Skeletal muscle satellite cell (primary cell): ENCODE results near the gene ZER1.
"Not testable (repeated sequence)": the region's sequence is repeated elsewhere in the genome, so short reads cannot be mapped to it uniquely, and the experiment has no call there.

Experiments used
- H3K27me3 ChIP-seq: 2 replicates; pipeline ENCODE4 v1.7.0; 2013; ENCODE audit warnings: low read length; ENCODE audit not compliant: control insufficient read depth, insufficient read depth
- H3K36me3 ChIP-seq: 2 replicates; pipeline ENCODE4 v1.7.0; 2013; ENCODE audit warnings: mild to moderate bottlenecking, control low read depth, low read length; ENCODE audit not compliant: insufficient read depth
- H3K4me1 ChIP-seq: 2 replicates; pipeline ENCODE4 v1.7.0; 2013; ENCODE audit warnings: low read length; ENCODE audit not compliant: control insufficient read depth, insufficient read depth
- H3K4me2 ChIP-seq: 2 replicates; pipeline ENCODE4 v1.7.0; 2013; ENCODE audit warnings: mild to moderate bottlenecking, low read length
- H3K4me3 ChIP-seq: 2 replicates; pipeline ENCODE4 v1.7.0; 2013; ENCODE audit warnings: low read length
- H3K9ac ChIP-seq: 2 replicates; pipeline ENCODE4 v1.7.0; 2013; ENCODE audit warnings: mild to moderate bottlenecking, low read depth, low read length, moderate library complexity
- H3K9me3 ChIP-seq: replicated peaks from 2 replicates; pipeline ENCODE4 v1.7.0; 2013; ENCODE audit warnings: mild to moderate bottlenecking, control low read depth, low read length

Gene ZER1

GRCh38 chr9:128699096-128699795 lies 72.5 kb downstream of the ZER1 start:
- not testable (repeated sequence) for H3K4me3 ChIP-seq, H3K4me2 ChIP-seq, H3K27me3 ChIP-seq

GRCh38 chr9:128696923-128697707 lies 74.6 kb downstream of the ZER1 start:
- peaks cover 44% of the 10 kb centered on the region for H3K36me3 ChIP-seq
- H3K27me3 ChIP-seq: no peaks in the 10 kb centered on the region
- H3K4me2 ChIP-seq: no peak overlapping the region
- no peak overlapping the region for H3K4me3 ChIP-seq
- no peaks in the 10 kb centered on the region for H3K9me3 ChIP-seq
- H3K4me1 ChIP-seq: peaks cover 10% of the 10 kb centered on the region
- no peak overlapping the region for H3K9ac ChIP-seq

More at GRCh38 chr9:128699096-128699795, 72.5 kb downstream of the ZER1 start:
- H3K36me3 ChIP-seq: peaks cover 24% of the 10 kb centered on the region
- not testable (repeated sequence) for H3K9ac ChIP-seq, H3K9me3 ChIP-seq
- H3K4me1 ChIP-seq: peaks cover 18% of the 10 kb centered on the region

GRCh38 chr9:128694344-128694743 lies 77.4 kb downstream of the ZER1 start:
- Histone ChIP-seq H3K9ac (no peak overlapping the region), H3K36me3 (peaks cover 55% of the 10 kb centered on the region), H3K4me2 (no peak overlapping the region), H3K9me3 (no peaks in the 10 kb centered on the region), H3K4me3 (no peak overlapping the region), H3K27me3 (no peaks in the 10 kb centered on the region), H3K4me1 (peaks cover 17% of the 10 kb centered on the region)

- Histone ChIP-seq H3K36me3 (peaks cover 55% of the 10 kb centered on the region), H3K4me1 (peaks cover 17% of the 10 kb centered on the region)
- H3K9ac ChIP-seq, H3K27me3 ChIP-seq, H3K4me2 ChIP-seq, H3K4me3 ChIP-seq, H3K9me3 ChIP-seq: not testable (repeated sequence)
Observed at GRCh38 chr9:128693738-128694137, 78.0 kb downstream of the ZER1 start.

GRCh38 chr9:128690684-128691034 lies 81.1 kb downstream of the ZER1 start:
- H3K4me2 ChIP-seq: peak overlapping the region; percentile 98
- no peaks in the 10 kb centered on the region for H3K27me3 ChIP-seq
- peaks cover 13% of the 10 kb centered on the region for H3K4me1 ChIP-seq
- H3K4me3 ChIP-seq: peak overlapping the region; percentile 90
- H3K9ac ChIP-seq: peak overlapping the region; percentile 88
- peaks cover 39% of the 10 kb centered on the region for H3K36me3 ChIP-seq
- no peaks in the 10 kb centered on the region for H3K9me3 ChIP-seq

GRCh38 chr9:128689820-128690683 lies 81.7 kb downstream of the ZER1 start:
- no peaks in the 10 kb centered on the region for H3K27me3 ChIP-seq
- H3K9me3 ChIP-seq: no peaks in the 10 kb centered on the region
- H3K4me1 ChIP-seq: peaks cover 13% of the 10 kb centered on the region
- peak overlapping the region; percentile 90 for H3K4me3 ChIP-seq
- H3K36me3 ChIP-seq: peaks cover 36% of the 10 kb centered on the region
- H3K9ac ChIP-seq: peak overlapping the region; percentile 88
- peak overlapping the region; percentile 98 for H3K4me2 ChIP-seq

- Histone ChIP-seq H3K9ac (peak overlapping the region; percentile 88), H3K9me3 (no peaks in the 10 kb centered on the region), H3K4me1 (peaks cover 17% of the 10 kb centered on the region), H3K36me3 (peaks cover 32% of the 10 kb centered on the region), H3K27me3 (no peaks in the 10 kb centered on the region), H3K4me3 (peak overlapping the region; percentile 90), H3K4me2 (peak overlapping the region; percentile 46)
Observed at GRCh38 chr9:128689293-128689774, 82.4 kb downstream of the ZER1 start.

GRCh38 chr9:128688501-128689292 lies 83.0 kb downstream of the ZER1 start, which contains the start of gene SET:
Gene SET, plus strand, starts transcription at chr9:128689222. Its CDS starts 361 bp downstream, at chr9:128689583.
- no peaks in the 10 kb centered on the region for H3K27me3 ChIP-seq
- no peaks in the 10 kb centered on the region for H3K9me3 ChIP-seq
- peak within 1 kb of the TSS; percentile 88 for H3K9ac ChIP-seq
- H3K4me1 ChIP-seq: peaks cover 17% of the 10 kb centered on the region
- H3K4me3 ChIP-seq: peak within 1 kb of the TSS; percentile 90
- peaks cover 27% of the 10 kb centered on the region for H3K36me3 ChIP-seq
- peak within 1 kb of the TSS; percentile 98 for H3K4me2 ChIP-seq

- peaks cover 14% of the 10 kb centered on the region for H3K36me3 ChIP-seq
- H3K4me1 ChIP-seq: peaks cover 22% of the 10 kb centered on the region
- H3K9ac ChIP-seq: no peak overlapping the region
- no peak overlapping the region for H3K4me3 ChIP-seq
- H3K9me3 ChIP-seq: no peaks in the 10 kb centered on the region
- H3K27me3 ChIP-seq: no peaks in the 10 kb centered on the region
- H3K4me2 ChIP-seq: no peak overlapping the region
Observed at GRCh38 chr9:128687453-128687852, 84.3 kb downstream of the ZER1 start.

GRCh38 chr9:128685636-128686489 lies 85.9 kb downstream of the ZER1 start:
- Histone ChIP-seq H3K27me3 (no peaks in the 10 kb centered on the region), H3K4me1 (peaks cover 15% of the 10 kb centered on the region), H3K4me2 (no peak overlapping the region), H3K36me3 (no peaks in the 10 kb centered on the region), H3K4me3 (no peak overlapping the region), H3K9me3 (no peaks in the 10 kb centered on the region), H3K9ac (no peak overlapping the region)
